ENCODE results near the gene ERVH48-1.
"Not testable (repeated sequence)": the region's sequence is repeated elsewhere in the genome, so short reads cannot be mapped to it uniquely, and the experiment has no call there.

Gene ERVH48-1

GRCh38 chr21:42965211-42965560 lies 39.8 kb upstream of the ERVH48-1 start:
- H3K4me3 ChIP-seq (ENCODE audit: low read depth, low read length) = no peak overlapping the region
- TF ChIP-seq CTCF (IDR thresholded peaks at IDR 0.05; ENCODE audit: low read depth, low read length) = no peak

- H3K4me3 ChIP-seq (ENCODE audit: low read depth, low read length) = no peak overlapping the region
- TF ChIP-seq CTCF (IDR thresholded peaks at IDR 0.05; ENCODE audit: low read depth, low read length) = no peak
These were observed 39.2 kb upstream of the ERVH48-1 start for GRCh38 chr21:42964546-42965210.

GRCh38 chr21:42964086-42964485 lies 38.7 kb upstream of the ERVH48-1 start:
- no peak overlapping the region for H3K4me3 ChIP-seq (ENCODE audit: low read depth, low read length)
- TF ChIP-seq CTCF (IDR thresholded peaks at IDR 0.05; ENCODE audit: low read depth, low read length) = no peak

- no peak for TF ChIP-seq CTCF (IDR thresholded peaks at IDR 0.05; ENCODE audit: low read depth, low read length)
- H3K4me3 ChIP-seq (ENCODE audit: low read depth, low read length) = no peak overlapping the region
These were observed 37.1 kb upstream of the ERVH48-1 start for GRCh38 chr21:42962380-42963007.

GRCh38 chr21:42959728-42960127 lies 34.3 kb upstream of the ERVH48-1 start:
- no peak for TF ChIP-seq CTCF (IDR thresholded peaks at IDR 0.05; ENCODE audit: low read depth, low read length)
- no peak overlapping the region for H3K4me3 ChIP-seq (ENCODE audit: low read depth, low read length)

GRCh38 chr21:42958122-42958521 lies 32.7 kb upstream of the ERVH48-1 start:
- not testable (repeated sequence) for H3K4me3 ChIP-seq (ENCODE audit: low read depth, low read length)

- no peak for TF ChIP-seq CTCF (IDR thresholded peaks at IDR 0.05; ENCODE audit: low read depth, low read length)
- no peak overlapping the region for H3K4me3 ChIP-seq (ENCODE audit: low read depth, low read length)
These were observed 31.6 kb upstream of the ERVH48-1 start for GRCh38 chr21:42956824-42957630.

DNA sequence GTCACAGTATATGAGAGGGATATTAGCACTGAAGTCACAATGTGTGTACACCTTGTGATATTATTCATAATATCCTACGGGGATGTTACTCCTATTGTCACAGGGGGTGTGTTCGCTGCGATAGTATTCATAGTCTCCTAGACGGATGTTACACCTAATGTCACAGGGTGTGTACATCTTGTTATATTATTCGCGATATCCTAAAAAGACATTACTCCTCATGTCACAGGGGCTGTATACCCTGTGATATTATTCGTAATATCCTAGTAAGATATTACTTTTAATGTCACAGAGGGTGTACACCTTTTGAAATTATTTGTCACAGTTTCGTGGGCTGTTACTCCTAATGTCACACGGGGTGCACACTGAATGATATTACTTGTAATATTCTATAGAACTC lies 25.8 kb upstream of the ERVH48-1 start:
- not testable (repeated sequence) for H3K4me3 ChIP-seq (ENCODE audit: low read depth, low read length)

DNA sequence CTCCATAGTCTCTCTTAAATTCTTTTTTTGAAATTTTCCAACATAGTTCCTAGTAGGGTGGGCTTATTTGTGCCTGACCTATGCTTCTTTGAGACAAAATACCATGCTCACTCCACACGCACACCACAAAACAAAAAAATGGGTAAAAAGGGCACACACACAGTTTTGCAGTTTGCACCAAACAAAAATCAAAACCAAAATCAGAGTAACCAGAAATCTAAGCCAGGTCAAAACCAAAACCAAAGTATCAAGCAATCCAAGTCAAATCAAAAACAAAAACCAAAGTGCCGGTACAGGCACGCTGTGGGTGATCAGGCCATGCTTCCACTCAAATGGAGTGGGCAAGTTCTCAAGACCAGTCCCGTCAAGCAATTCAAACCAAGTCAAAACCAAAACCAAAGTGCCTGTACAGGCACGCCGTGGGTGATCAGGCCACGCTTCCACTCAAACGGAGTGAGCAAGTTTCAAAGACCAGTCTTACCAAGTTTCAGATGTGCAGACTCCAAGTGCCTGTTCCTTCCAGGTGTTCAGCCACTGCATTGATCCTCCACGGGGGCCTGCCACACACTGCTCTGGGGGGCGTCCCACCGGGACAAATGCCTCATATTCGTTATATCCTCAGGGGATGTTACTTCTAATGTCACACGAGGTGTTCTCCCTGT lies 23.8 kb upstream of the ERVH48-1 start:
- H3K4me3 ChIP-seq (ENCODE audit: low read depth, low read length) = not testable (repeated sequence)
